NCI-H146 treated with DMSO at 0.1 percent for 48 hours (cell line): ENCODE data around the gene SART1.

Experiments
- DNase-seq: peaks from one replicate; lab custom pipeline; 2025; ENCODE audit not compliant: unreplicated experiment; lab: John Stamatoyannopoulos, UW

SART1 gene, protein sequence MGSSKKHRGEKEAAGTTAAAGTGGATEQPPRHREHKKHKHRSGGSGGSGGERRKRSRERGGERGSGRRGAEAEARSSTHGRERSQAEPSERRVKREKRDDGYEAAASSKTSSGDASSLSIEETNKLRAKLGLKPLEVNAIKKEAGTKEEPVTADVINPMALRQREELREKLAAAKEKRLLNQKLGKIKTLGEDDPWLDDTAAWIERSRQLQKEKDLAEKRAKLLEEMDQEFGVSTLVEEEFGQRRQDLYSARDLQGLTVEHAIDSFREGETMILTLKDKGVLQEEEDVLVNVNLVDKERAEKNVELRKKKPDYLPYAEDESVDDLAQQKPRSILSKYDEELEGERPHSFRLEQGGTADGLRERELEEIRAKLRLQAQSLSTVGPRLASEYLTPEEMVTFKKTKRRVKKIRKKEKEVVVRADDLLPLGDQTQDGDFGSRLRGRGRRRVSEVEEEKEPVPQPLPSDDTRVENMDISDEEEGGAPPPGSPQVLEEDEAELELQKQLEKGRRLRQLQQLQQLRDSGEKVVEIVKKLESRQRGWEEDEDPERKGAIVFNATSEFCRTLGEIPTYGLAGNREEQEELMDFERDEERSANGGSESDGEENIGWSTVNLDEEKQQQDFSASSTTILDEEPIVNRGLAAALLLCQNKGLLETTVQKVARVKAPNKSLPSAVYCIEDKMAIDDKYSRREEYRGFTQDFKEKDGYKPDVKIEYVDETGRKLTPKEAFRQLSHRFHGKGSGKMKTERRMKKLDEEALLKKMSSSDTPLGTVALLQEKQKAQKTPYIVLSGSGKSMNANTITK

DNA sequence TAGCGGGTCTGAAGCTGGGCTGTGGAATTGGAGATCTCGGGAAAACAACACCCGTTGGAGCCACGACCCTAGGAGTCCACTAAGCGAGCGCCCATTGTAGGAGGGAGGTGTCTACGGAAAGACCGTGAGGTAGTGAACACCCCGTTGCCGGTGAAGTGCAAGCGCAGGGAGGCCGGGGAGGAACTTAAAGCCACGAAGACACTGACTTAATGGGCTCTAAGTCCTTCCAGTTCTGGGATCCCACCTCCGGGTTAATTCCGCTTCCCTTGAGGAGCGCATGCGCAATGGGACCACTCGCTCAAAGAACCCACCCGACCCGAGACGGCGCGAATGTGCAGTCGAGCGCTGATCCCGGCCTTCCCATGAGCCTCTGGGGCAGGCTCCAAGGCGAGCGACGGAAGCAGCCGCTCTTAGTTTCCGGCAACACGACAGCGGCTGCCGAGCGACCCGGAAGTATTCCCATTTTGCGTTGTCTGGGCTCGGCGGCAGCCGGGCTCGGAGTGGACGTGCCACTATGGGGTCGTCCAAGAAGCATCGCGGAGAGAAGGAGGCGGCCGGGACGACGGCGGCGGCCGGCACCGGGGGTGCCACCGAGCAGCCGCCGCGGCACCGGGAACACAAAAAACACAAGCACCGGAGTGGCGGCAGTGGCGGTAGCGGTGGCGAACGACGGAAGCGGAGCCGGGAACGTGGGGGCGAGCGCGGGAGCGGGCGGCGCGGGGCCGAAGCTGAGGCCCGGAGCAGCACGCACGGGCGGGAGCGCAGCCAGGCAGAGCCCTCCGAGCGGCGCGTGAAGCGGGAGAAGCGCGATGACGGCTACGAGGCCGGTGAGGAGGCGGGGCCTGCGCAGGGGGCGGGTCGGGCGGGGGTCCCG, at the start of gene SART1:
TSS of gene SART1 (plus strand) at position 468 of the 874 bp plus-strand sequence. CDS start at position 515, 47 bp downstream.
- DNase-seq: peak; percentile 92

DNA sequence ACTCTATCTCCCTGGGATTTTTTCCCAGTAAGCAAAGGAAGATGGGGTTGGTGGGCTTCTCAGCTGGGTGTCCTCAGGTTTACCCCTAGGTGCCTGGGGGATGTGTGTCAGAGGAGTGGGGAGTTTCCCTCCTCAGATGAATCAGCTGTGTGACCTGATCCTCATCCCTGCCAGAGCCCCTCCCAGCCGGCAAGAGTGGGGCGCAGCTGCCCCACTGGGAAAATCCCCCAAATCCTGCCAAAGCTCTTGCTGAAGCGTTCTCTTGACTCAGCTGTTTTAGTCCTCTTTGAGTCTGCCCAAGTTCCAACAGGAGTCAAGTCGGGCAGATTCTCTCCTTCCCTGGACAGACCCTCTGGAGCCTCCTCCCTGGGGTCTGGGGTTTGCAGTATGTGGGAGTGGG, 48.7 kb upstream of the SART1 start:
- no peak for DNase-seq

DNA sequence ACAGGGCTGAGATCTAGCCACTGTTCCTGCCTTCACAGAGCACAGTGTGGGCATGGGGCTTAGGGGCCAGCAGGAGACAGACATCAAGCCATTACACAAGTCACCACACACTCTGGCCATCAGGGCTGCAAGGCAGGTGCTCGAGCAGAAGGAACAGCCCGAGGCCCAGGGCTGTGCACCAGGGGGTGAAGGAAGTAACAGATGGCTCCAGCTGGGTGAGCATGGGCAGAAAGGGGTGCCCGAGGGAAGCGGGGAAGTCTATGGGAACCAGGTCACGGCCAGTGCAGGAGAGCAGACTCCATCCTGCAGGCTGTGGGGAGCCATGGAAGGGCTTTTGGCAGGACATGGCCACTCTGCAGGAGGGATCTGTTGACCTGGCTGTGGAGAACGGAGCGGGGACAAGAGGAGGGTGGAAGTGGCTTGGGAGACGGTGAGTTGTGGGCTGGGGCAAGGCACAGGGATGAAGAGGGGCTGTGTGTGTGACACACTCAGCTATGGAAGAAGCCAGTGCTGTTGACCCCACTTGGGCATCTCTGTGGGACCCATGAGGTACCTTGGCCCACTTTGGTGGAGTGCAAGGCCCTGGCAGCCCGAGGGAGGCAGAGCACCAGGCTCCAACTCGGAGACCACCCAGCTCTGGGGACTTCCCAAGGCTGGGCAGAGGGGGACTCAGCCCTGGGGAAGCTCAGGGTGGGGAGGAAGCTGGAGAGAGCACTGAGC, 46.3 kb upstream of the SART1 start:
- no peak for DNase-seq

DNA sequence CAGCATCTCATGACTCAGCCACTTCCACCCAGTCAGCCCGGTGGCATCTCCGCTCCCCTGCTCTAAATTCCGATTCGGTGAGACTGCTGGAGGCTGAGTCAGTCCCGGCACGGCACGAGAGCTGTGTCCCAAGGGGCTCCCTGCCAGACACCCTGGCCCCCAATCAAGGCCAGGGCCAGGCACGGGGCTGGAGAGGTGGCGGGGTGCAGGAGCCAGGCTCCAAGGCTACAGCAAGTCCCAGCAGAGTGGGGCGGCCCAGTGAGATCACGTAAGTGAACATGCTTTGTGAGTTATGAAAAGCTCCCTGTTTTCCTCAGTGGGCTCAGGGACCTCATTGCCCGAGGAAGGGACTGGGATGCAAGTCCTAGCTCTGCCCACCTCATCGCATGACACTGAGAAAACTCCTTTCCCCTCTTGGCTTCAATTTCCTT, 45.7 kb upstream of the SART1 start:
- no peak for DNase-seq

DNA sequence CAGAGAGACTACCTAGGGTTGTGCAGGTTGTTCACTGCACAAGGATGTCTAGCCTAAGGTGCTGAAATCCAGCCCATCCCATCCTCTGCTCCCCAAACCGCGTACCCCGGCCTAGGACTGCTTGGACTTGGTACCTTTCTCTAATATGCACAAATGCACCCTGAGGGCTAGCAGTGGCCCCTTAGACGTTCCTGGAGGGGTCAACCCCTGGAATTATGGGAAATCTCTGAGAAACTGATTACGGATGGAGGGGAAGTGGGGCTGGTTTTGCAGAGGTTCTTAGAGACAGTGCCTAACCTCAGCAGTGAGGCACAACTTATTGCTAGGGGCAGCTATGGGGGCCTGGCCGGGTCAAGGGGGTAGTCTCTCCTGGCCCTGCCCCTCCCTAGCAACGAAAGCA, 45.1 kb upstream of the SART1 start:
- no peak for DNase-seq

DNA sequence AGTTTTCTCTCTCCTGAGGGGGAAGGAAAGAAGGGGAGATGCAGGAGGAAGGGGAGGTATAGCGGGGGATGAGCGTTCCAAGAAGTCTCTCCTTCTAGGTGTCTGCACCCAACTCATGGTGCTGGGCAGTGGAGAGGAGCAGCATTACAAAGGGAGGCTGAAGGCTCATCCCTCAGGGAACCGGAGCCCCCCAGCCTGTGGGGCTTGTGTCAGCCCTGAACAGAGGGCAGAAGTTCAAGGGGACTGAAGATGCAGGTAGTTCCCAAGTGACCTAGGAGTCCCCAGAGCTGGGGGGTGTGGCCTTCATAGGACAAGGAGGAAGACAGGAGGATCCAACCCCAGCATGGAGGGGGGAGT, 44.5 kb upstream of the SART1 start:
- no peak for DNase-seq

DNA sequence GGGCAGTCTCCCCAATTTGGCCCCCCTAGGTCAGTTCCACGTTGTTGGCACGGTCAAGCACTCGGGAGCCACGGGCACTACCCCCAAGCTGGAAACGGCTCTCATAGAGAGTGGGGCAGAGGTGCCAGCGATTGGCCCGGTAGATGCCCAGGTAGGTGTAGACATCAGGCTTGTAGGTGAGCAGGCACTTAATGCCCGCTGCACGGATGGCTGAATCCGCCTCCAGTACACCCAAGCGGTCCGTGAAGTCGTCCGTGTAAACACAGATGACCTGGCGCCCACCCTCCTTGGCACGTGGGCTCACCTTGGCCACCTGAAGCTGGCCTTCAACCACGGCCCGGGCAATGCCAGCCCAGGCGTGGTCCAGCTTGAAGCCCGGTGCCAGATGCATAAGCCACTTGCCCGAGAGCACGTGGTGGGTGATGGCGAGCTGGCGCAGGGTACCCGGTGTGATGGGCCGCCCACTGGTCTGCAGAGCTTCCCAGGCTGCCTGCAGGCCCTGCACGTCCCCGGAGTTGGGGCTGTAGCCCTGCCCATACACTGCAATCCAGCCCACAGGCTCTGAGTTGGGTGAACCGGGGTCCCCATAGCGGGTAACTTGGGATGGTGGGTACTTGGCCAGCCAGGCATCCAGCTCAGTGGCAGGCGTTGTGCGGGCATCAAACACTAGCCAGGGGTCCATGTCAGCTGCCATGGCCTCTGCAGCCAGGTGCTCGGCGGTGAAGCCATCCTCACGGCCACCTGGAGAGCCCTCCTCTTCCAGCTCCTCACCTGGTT, 43.9 kb upstream of the SART1 start:
- no peak for DNase-seq

DNA sequence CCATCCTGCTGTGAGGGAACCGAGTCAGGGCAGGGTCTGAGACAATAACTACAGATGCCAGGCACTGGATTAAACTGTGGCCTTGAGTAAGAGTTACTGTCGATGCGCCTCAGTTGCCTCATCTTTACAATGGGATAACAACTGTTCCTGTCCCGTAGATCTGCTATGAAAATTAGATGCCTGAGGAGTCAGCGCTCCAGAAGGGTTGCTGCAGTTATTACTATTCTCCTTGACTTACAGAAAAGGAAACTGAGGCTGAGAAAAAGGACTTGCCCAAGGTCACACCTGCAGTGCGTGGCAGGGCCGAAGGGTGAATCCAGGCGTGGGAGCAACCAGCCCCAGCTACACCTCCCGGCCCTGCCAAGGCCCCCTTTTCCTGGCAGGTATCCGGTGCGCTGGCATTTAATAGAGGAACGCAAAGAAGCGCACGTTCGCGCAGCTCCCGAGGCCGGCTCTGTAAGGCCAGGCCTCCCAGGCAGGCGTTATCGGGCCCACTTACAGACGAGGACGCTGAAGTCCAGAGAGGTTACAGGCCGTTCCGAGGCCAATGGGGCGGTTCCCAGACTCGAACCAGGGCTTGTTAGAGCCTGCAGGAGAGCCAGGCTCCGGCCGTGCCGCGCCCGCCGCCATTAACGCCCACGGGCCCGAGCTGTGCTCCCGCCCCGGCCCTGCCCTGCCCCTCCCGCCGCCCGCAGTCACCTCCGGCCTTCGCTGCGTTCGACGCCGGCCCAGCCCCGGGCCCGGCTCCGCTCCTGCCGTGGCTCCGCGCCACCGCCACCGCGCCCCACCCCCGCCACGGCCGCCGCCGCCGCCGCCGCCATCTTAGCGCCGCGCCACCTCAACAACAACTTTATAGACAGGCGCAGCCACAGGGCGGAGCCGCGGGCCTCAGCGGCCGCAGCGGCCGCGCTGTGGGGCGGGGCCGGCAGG, 43.1 kb upstream of the SART1 start, which contains the start of gene C11orf68:
TSS of gene C11orf68 (minus strand) at position 852 of the 930 bp plus-strand sequence. CDS start at position 821, 31 bp downstream.
- peak; percentile 23 for DNase-seq

DNA sequence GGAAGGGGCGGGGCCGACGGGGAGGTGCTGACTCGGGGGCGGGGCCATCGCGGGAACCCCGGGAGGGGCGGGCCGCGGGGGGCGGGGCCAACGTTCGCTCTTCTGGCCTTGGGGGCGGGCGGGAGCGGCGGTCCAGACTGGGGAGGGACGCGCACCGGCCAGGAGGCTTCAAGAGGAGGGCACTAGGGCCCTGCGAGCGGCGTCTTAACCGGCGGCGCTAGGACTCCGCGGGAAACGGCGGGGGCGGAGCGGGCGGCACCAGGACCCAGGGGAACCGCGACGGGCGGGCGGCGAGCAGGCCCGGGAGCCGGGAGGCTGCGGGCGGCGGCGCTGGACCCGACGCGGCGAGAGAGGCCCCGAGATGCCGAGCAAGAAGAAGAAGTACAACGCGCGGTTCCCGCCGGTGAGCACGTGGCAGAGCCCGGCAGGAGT, 42.4 kb upstream of the SART1 start, which contains the start of gene DRAP1:
TSS of gene DRAP1 (plus strand) at position 286 of the 432 bp plus-strand sequence. CDS start at position 362, 76 bp downstream.
- peak; percentile 92 for DNase-seq

DNA sequence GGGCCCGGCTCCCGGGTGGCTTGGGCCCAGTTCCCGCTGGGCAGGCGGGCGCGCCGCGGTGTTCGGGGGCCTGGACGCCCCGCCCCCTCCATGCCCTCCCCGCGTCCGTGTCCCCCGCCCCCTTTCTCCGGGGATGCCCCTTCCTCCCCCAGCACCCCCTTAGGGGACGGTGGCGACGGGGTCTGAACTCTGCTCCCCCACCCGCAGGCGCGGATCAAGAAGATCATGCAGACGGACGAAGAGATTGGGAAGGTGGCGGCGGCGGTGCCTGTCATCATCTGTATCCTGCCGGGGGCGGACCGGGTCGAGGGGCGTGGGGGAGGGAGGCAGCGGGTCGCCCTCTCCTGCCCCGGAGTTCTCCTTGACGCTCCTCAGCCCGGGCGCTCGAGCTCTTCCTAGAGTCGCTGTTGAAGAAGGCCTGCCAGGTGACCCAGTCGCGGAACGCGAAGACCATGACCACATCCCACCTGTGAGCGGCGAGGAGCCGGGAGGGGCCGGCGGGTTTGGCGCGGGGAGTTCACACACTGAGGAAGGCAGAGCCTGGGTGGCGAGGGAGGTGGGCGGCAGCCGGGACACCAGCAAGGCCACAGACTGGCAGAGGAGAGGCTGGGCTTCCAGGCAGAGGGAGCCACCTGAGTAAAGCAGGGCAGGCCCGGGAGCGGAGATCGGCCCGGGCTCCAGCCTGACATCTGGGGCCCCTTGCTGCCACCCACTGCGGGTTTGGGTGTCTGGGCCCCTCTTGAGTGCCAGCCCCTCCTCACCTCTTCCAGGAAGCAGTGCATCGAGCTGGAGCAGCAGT, 41.8 kb upstream of the SART1 start:
- no peak for DNase-seq

DNA sequence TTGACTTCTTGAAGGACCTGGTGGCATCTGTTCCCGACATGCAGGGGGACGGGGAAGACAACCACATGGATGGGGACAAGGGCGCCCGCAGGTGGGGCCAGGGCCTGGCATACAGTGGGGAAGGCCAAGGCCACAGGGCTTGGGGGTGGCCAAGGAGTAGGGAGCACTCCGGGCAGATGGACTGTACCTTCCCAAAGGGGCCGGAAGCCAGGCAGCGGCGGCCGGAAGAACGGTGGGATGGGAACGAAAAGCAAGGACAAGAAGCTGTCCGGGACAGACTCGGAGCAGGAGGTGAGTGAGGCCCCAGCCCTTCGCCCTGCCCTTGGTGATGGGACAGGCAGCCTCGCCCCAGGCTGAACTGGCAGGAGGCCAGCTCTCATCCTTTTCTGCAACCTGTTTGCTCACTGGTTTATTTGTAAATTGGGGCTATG, 41.1 kb upstream of the SART1 start:
- no peak for DNase-seq

DNA sequence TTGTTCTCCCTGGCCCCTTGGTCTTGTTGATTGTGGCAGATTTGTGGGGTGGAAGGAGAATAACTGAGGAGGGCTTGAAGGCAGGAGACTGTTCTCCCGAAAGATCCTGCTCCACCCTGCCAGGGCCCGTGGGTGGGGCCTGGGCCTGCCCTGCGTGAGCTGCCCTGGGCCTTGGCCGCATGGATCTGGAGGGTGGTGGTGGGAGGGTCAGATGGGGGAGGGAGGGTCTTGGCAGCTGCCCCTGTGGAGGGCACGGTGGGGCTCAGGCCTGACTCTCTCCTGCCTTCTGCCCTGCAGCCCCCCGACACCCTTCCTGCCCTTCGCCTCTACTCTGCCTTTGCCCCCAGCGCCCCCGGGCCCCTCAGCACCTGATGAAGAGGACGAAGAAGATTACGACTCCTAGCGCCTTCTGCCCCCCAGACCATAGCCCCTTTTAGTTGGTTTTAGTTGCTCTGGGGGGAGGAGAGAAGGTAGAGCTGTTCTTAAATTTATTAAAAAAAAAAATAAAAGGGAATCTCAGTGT, 40.4 kb upstream of the SART1 start:
- DNase-seq: no peak

DNA sequence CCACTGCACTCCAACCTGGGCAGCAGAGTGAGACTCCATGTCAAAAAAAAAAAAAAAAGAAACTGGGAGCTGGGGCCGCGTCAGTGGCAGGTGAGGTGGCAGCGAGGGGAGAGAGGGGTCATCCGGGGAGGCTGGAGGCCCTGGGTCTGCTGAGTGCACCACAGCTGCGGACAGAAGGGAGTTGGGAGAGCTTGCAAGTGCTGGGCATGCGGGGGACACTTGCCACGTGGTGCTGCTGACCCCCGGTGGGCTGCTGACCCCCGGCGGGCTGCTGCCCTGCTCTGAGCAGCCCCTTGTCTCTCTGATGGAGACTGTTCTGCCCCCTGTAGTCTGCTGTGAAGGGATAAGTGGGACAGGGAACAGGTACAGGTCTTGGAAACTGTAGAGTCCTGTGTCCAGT, 39.7 kb upstream of the SART1 start:
- DNase-seq: no peak

DNA sequence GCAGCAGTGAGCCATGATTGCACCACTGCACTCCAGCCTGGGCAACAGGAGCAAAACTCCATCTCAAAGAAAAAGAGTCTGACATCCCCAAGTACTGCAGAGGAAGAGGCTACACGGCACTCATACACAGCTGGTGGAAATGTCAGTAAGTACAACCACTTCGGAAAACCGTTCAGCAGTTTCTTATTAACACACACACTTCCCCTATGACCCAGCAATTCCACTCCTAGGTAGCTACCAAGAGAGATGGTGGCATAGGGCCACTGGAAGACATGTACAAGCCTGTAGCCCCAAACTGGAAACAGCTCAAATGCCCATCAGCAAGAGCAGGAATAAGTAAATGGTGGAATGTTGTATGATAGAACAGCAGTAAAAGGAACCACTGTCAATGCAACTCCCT, 39.0 kb upstream of the SART1 start:
- no peak for DNase-seq

DNA sequence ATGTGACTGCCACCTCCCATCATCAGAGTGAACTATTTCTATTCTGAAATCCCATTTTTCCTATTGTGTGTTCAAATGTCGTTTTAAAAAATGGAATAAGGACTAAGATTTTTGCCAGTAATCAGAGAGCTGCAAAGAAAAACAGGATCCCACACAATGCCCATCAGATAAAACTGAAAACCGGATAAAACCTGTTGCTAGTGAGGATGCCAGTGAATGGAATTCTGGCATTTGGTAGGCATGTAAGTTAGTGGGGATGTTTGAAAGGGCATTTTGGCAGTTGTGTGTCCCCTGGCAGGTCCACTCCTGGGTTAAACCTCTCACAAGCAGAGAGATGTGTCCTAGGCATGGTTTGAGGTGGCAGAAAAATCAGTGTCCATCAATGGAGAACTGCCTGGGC, 36.1 kb upstream of the SART1 start:
- no peak for DNase-seq

DNA sequence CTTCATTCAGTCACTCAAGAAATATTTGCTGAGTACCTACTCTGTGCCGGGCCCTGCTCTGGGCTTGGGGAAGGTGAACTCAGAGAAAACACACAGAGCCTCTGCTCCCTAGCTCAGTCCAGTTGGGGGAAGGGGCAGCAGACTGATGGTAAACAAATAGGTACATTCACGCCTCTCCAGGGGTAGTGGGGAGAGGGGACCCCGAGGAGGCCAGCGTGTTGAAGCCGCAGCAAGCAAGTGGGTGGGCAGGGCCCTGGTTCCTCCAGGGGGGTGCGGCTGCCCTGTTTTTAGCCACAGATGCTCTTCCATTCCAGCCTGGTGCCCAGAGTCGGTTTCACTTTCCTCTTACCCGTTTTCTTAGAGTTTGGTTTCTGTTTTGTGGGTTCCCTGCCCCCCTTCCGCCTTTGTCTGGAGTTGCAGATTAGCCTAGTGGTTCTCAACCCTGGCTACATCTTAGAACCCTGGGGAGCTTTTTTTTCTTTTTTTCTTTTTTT, 33.6 kb upstream of the SART1 start:
- DNase-seq: no peak

DNA sequence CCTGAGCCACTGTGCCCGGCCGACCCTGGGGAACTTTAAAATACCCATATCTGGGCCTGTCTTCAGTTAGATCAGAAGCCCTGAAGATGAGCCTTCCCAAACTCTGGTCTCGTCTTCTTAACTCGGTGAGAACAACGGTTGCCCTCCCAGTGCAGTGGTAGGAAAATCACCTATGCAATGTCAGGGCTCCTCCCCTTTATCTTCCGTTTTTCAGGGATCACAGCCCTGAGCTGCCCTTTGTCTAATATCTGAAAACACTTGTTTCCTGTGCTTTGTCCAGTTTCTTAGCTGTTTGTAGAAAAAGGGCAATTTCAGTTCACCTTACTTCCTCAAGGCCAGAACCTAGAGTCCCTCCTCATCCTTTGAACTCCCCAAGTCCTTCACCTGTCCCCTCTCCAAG, 32.9 kb upstream of the SART1 start:
- no peak for DNase-seq
